ENCODE results near the gene C3. TPM values are rescaled to one million over a fixed set of nuclear protein-coding genes. Genes with fewer than 3 reads are reported as not detected.
A peak's percentile ranks its signal among the peaks of the same experiment; 100 is the strongest.

The C3 gene
- total RNA-seq, 4 donors from 2014 or later, result 126 to 631 (median 350) TPM

DNA sequence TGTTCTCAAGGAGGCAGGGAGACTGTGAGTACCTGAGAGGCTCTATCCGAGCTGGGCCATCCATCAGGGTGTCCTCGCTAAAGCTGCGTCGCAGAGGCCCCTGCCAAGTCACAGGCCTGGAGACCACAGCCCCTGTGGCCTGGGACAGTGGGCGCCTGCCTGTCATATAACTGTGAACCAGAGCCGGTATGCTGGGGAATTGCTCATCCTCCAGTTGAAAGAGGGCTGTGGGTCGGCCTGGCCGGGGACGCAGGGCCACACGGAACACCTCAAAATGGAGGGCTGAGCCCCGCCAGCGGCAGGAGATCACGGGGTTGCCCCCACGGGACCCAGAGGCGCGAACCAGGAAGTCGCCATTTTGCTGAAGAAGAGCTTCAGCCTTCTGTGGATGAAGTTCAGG is 40.2 kb upstream of the C3 start:
- Histone ChIP-seq H3K4me1 (peaks cover 4% of the 10 kb centered on the region in 2 donors), H3K27me3 (no peaks in the 10 kb centered on the region), H3K4me3 (replicated peaks in 1 of 3) (no peak overlapping the region), H3K27ac (no peak overlapping the region), H3K9me3 (no peaks in the 10 kb centered on the region), H3K36me3 (peaks cover 0 to 2% of the 10 kb centered on the region in 2 donors)
- TF ChIP-seq, protein P1, sequence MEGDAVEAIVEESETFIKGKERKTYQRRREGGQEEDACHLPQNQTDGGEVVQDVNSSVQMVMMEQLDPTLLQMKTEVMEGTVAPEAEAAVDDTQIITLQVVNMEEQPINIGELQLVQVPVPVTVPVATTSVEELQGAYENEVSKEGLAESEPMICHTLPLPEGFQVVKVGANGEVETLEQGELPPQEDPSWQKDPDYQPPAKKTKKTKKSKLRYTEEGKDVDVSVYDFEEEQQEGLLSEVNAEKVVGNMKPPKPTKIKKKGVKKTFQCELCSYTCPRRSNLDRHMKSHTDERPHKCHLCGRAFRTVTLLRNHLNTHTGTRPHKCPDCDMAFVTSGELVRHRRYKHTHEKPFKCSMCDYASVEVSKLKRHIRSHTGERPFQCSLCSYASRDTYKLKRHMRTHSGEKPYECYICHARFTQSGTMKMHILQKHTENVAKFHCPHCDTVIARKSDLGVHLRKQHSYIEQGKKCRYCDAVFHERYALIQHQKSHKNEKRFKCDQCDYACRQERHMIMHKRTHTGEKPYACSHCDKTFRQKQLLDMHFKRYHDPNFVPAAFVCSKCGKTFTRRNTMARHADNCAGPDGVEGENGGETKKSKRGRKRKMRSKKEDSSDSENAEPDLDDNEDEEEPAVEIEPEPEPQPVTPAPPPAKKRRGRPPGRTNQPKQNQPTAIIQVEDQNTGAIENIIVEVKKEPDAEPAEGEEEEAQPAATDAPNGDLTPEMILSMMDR (IDR thresholded peaks at IDR 0.05), result no peak
- no peak for TF ChIP-seq POLR2A (IDR thresholded peaks at IDR 0.05)
- no peak for DNase-seq
- 97 to 100% methylated on average over 7 to 15 of the region's 17 CpGs for WGBS, 2 donors
- intact Hi-C loops (cut with DNase I), result no loop called here

GRCh38 chr19:6754653-6755463 is 34.4 kb upstream of the C3 start:
- H3K4me3 ChIP-seq (replicated peaks in 1 of 3), result no peak overlapping the region
- peaks cover 21 to 29% of the 10 kb centered on the region in 2 donors for H3K36me3 ChIP-seq
- intact Hi-C loops (cut with DNase I), result no loop called here
- no peaks in the 10 kb centered on the region for H3K9me3 ChIP-seq
- WGBS, 2 donors, result 95 to 98% methylated on average over 19 to 22 of the region's 23 CpGs
- DNase-seq, result no peak
- no peak overlapping the region for H3K27ac ChIP-seq
- TF ChIP-seq POLR2A (IDR thresholded peaks at IDR 0.05), result no peak
- TF ChIP-seq, protein P1 (IDR thresholded peaks at IDR 0.05), result no peak
- no peaks in the 10 kb centered on the region for H3K27me3 ChIP-seq
- H3K4me1 ChIP-seq, result no peaks in the 10 kb centered on the region

GRCh38 chr19:6754136-6754535 is 33.7 kb upstream of the C3 start:
- H3K27me3 ChIP-seq, result no peaks in the 10 kb centered on the region
- H3K4me3 ChIP-seq (replicated peaks in 1 of 3), result no peak overlapping the region
- no peak for DNase-seq
- intact Hi-C loops (cut with DNase I), result no loop called here
- peaks cover 28 to 36% of the 10 kb centered on the region in 2 donors for H3K36me3 ChIP-seq
- no peaks in the 10 kb centered on the region for H3K4me1 ChIP-seq
- TF ChIP-seq, protein P1 (IDR thresholded peaks at IDR 0.05), result no peak
- no peak for TF ChIP-seq POLR2A (IDR thresholded peaks at IDR 0.05)
- H3K27ac ChIP-seq, result no peak overlapping the region
- H3K9me3 ChIP-seq, result no peaks in the 10 kb centered on the region
- WGBS, 2 donors, result 96 to 99% methylated on average over 21 to 22 of the region's 22 CpGs

DNA sequence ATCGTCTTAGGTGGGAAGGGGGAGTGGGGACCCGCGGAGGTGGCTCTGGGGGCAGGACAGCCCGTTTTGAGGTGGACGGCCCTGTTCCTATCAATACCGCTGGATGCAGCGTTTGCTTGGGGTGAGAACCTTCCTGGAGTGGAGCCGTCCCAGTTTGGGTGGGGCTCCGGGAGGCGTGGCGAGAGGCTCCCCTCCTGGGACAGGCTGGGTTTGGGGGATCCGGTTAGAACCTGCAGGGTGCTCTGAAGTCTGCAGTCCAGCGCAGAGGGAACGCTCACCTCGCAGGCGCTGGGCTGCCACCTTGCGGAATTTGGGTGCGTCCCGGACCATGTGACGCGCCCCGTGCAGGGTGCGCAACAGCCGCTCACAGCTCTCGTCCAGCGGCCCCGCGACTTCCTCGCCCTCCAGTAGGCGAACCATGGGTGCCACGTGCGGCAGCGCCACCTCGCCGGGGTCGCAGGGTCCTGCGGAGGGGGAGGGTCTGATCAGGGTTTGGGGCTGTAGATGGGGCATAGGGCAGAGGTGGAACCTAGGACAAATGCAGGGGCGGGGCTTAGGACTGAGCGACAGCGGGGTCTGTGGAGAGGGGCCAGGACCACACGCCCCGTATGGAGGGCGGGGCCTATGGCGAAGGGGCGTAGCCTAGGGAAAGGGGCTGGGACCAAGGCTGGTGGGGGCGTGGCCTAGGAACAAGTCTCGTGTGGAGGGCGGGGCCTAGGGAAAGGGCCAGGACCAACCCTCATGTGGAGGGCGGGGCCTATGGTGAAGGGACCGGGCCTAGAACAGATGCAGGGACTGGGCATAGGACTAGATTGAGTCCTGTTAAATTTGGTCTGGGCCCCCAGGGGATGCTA is 33.0 kb upstream of the C3 start:
- Histone ChIP-seq H3K4me3 (replicated peaks in 1 of 3) (peak overlapping the region in 1 of 3 donors; percentile 4), H3K27ac (peak overlapping the region; percentile 28 to 61 (median 54)), H3K36me3 (peaks cover 36 to 40% of the 10 kb centered on the region in 2 donors), H3K27me3 (no peaks in the 10 kb centered on the region), H3K4me1 (no peaks in the 10 kb centered on the region), H3K9me3 (no peaks in the 10 kb centered on the region)
- TF ChIP-seq, protein P1 (IDR thresholded peaks at IDR 0.05), result peak in 4 of 6 experiments; percentile 34 to 53 (median 46)
- TF ChIP-seq POLR2A (IDR thresholded peaks at IDR 0.05), result no peak
- DNase-seq, result peak; percentile 77 to 84
- 17 to 39% methylated on average over 31 to 50 of the region's 50 CpGs for WGBS, 2 donors
- intact Hi-C loops (cut with DNase I), result no loop called here

All from thyroid gland (tissue), 4 donors.